ENCODE data around the gene CENPB. TPM values are rescaled to one million over a fixed set of nuclear protein-coding genes. Genes with fewer than 3 reads are reported as not detected.
A peak's percentile ranks its signal among the peaks of the same experiment; 100 is the strongest.

The CENPB gene
- total RNA-seq, 1 experiment from 2014 or later: 108 TPM

GRCh38 chr20:3782597-3782996 is 3.9 kb downstream of the CENPB start:
- H3K4me1 ChIP-seq (ENCODE audit: insufficient read depth, low read length, poor library complexity, severe bottlenecking): peaks cover 32% of the 10 kb centered on the region
- no peaks in the 10 kb centered on the region for H3K36me3 ChIP-seq (ENCODE audit: insufficient read depth, low read length, poor library complexity, severe bottlenecking)
- H3K4me3 ChIP-seq (ENCODE audit: low read depth, low read length, poor library complexity, severe bottlenecking): no peak overlapping the region
- POLR2A ChIA-PET (ENCODE audit: low non-redundant PET): no interaction called here
- intact Hi-C loops (cut with micrococcal nuclease; ENCODE audit: unreplicated experiment): no loop called here
- peaks cover 12% of the 10 kb centered on the region for H3K27me3 ChIP-seq (replicated peaks; ENCODE audit: insufficient read depth, low read depth, low read length, poor library complexity)
- TF ChIP-seq EZH2 (IDR thresholded peaks at IDR 0.05; ENCODE audit: borderline replicate concordance, low read depth, low read length, poor library complexity, severe bottlenecking) (no peak), CTCF (conservative IDR thresholded peaks at IDR 0.05; ENCODE audit: low read depth, low read length) (no peak)
- CTCF ChIA-PET: no interaction called here
- H3K27ac ChIP-seq (ENCODE audit: low read depth, low read length, poor library complexity, severe bottlenecking): no peak overlapping the region
- DNase-seq (ENCODE audit: low spot score): no peak
- BruUV-seq (replicated peaks): no TSS peak
- no peaks in the 10 kb centered on the region for H3K9me3 ChIP-seq (ENCODE audit: low read depth, low read length, poor library complexity, severe bottlenecking)

- peaks cover 35% of the 10 kb centered on the region for H3K4me1 ChIP-seq (ENCODE audit: insufficient read depth, low read length, poor library complexity, severe bottlenecking)
- BruUV-seq (replicated peaks): no TSS peak
- peak; percentile 98 for DNase-seq (ENCODE audit: low spot score)
- no peak within 1 kb of the TSS for H3K27ac ChIP-seq (ENCODE audit: low read depth, low read length, poor library complexity, severe bottlenecking)
- intact Hi-C loops (cut with micrococcal nuclease; ENCODE audit: unreplicated experiment): loop anchor here (1.0 kb wide), 1 partner anchor 28 kb away; no protein-coding TSS in a partner anchor
- CTCF ChIA-PET: interaction anchor here (0.5 to 1.5 kb wide), 8 partner anchors 28 to 218 kb away, joined by 3 to 5 read pairs (median 4); partner anchors contain the start of gene AP5S1
- POLR2A ChIA-PET (ENCODE audit: low non-redundant PET): interaction anchor here (0.5 to 0.9 kb wide), 3 partner anchors 14 to 1325 kb away, joined by 3 to 8 read pairs (median 3); partner anchors contain the start of gene ADISSP
- H3K36me3 ChIP-seq (ENCODE audit: insufficient read depth, low read length, poor library complexity, severe bottlenecking): no peaks in the 10 kb centered on the region
- TF ChIP-seq CTCF (conservative IDR thresholded peaks at IDR 0.05; ENCODE audit: low read depth, low read length) (peak; percentile 67), EZH2 (IDR thresholded peaks at IDR 0.05; ENCODE audit: borderline replicate concordance, low read depth, low read length, poor library complexity, severe bottlenecking) (no peak)
- H3K4me3 ChIP-seq (ENCODE audit: low read depth, low read length, poor library complexity, severe bottlenecking): peak within 1 kb of the TSS; percentile 40
- no peaks in the 10 kb centered on the region for H3K9me3 ChIP-seq (ENCODE audit: low read depth, low read length, poor library complexity, severe bottlenecking)
- H3K27me3 ChIP-seq (replicated peaks; ENCODE audit: insufficient read depth, low read depth, low read length, poor library complexity): peaks cover 12% of the 10 kb centered on the region
These were observed 5.2 kb downstream of the CENPB start, which contains the start of gene SPEF1 for GRCh38 chr20:3781153-3781910. SPEF1 (minus strand) TSS chr20:3781448; CDS start chr20:3781287, 161 bp downstream.

- intact Hi-C loops (cut with micrococcal nuclease; ENCODE audit: unreplicated experiment): no loop called here
- no peaks in the 10 kb centered on the region for H3K36me3 ChIP-seq (ENCODE audit: insufficient read depth, low read length, poor library complexity, severe bottlenecking)
- peak overlapping the region; percentile 47 for H3K4me3 ChIP-seq (ENCODE audit: low read depth, low read length, poor library complexity, severe bottlenecking)
- TF ChIP-seq EZH2 (IDR thresholded peaks at IDR 0.05; ENCODE audit: borderline replicate concordance, low read depth, low read length, poor library complexity, severe bottlenecking) (no peak), CTCF (conservative IDR thresholded peaks at IDR 0.05; ENCODE audit: low read depth, low read length) (no peak)
- ChIA-PET CTCF (no interaction called here), POLR2A (ENCODE audit: low non-redundant PET) (no interaction called here)
- H3K4me1 ChIP-seq (ENCODE audit: insufficient read depth, low read length, poor library complexity, severe bottlenecking): peaks cover 22% of the 10 kb centered on the region
- peaks cover 12% of the 10 kb centered on the region for H3K27me3 ChIP-seq (replicated peaks; ENCODE audit: insufficient read depth, low read depth, low read length, poor library complexity)
- no peak overlapping the region for H3K27ac ChIP-seq (ENCODE audit: low read depth, low read length, poor library complexity, severe bottlenecking)
- no TSS peak for BruUV-seq (replicated peaks)
- no peak for DNase-seq (ENCODE audit: low spot score)
- H3K9me3 ChIP-seq (ENCODE audit: low read depth, low read length, poor library complexity, severe bottlenecking): no peaks in the 10 kb centered on the region
These were observed 7.6 kb downstream of the CENPB start for GRCh38 chr20:3778976-3779375.
